ENCODE data around the gene CNOT6. TPM values are rescaled to one million over a fixed set of nuclear protein-coding genes. Genes with fewer than 3 reads are reported as not detected.

The CNOT6 gene
- total and polyA plus RNA-seq, 10 of the 15 experiments (the other 5 are each of a cell fraction or from before 2014, with no cell fraction given), result 3.8 to 22.1 (median 12.1) TPM

DNA sequence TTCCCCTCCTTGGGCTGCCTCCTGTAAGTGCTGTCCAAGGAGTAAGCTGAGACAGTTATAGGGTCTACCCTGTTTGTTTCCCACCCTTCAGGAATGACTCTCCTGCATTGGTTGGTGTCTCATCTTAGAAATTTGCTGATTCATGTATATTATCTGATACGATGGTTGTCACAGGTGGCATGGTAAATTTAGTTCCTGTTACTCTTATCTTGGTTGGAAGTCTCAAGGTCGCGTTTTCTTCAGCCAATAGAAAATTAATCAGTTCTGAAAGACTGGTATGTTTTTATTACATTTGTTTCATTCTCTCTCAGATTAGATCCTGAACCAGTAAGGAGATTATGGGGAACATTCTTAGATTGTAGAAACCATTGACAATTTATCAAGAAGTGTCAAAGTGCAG lies 54.4 kb downstream of the CNOT6 start:
- WGBS (ENCODE audit: insufficient coverage, insufficient replicate concordance, low lambda C conversion rate, missing lambda C conversion rate), result 95% methylated on average over 3 of the region's 3 CpGs
- no peak overlapping the region; the same call in 1 of the 2 replicates for H3K27ac ChIP-seq (ENCODE audit: control insufficient read depth, insufficient read depth)
- no peak for TF ChIP-seq RAD21 (IDR thresholded peaks at IDR 0.05; ENCODE audit: insufficient read depth, low read depth, low read length)
- TF ChIP-seq CHD4 (IDR thresholded peaks at IDR 0.05), result no peak
- TF ChIP-seq CREM (IDR thresholded peaks at IDR 0.05; ENCODE audit: low read depth), result no peak
- no peak for TF ChIP-seq FOXK2 (IDR thresholded peaks at IDR 0.05)
- ATAC-seq (no peak), DNase-seq (ENCODE audit: low read depth, low spot score) (no peak), FAIRE-seq (no peak)
- ChIA-PET SMC1A (ENCODE audit: uncharacterized antibody, unreplicated experiment) (no interaction called here), RAD21 (ENCODE audit: unreplicated experiment) (no interaction called here), POLR2A (no interaction called here), CTCF (interaction anchor here (0.7 kb wide), 1 partner anchor 220 kb away, joined by 3 read pairs; no protein-coding TSS in a partner anchor)
- in situ Hi-C loops (cut with MboI) (no loop called here), intact Hi-C loops (cut with micrococcal nuclease; ENCODE audit: unreplicated experiment) (no loop called here)
- H2AFZ ChIP-seq (ENCODE audit: control insufficient read depth, low read depth, low read length), result no peak overlapping the region
- H3K36me3 ChIP-seq (ENCODE audit: control insufficient read depth in 2 of 2, insufficient read depth in 2 of 2, low read length in 1 of 2), result peaks cover 0 to 9% of the 10 kb centered on the region in 2 experiments; a peak in 2 of 4 replicates
- H3K4me2 ChIP-seq (ENCODE audit: control insufficient read depth, insufficient read depth), result no peak overlapping the region
- H3K9ac ChIP-seq (ENCODE audit: control insufficient read depth, insufficient read depth, low read length), result no peak overlapping the region
- no peaks in the 10 kb centered on the region for H3K27me3 ChIP-seq (replicated peaks in 1 of 2; ENCODE audit: control insufficient read depth in 2 of 2, insufficient read depth in 2 of 2, low read length in 1 of 2)
- no TSS peak for BruUV-seq (replicated peaks)
- H3K9me3 ChIP-seq (replicated peaks; ENCODE audit: control insufficient read depth, insufficient read depth, low read length), result no peaks in the 10 kb centered on the region; the same call in 2 of the 3 replicates
- peaks cover 9% of the 10 kb centered on the region for H3K79me2 ChIP-seq (ENCODE audit: control insufficient read depth, insufficient read depth, low read length)
- no peaks in the 10 kb centered on the region for H3K4me1 ChIP-seq (ENCODE audit: control insufficient read depth, insufficient read depth, low read length)
- no peaks in the 10 kb centered on the region for H4K20me1 ChIP-seq (ENCODE audit: control insufficient read depth, insufficient read depth)
- no peak overlapping the region for H3K4me3 ChIP-seq

DNA sequence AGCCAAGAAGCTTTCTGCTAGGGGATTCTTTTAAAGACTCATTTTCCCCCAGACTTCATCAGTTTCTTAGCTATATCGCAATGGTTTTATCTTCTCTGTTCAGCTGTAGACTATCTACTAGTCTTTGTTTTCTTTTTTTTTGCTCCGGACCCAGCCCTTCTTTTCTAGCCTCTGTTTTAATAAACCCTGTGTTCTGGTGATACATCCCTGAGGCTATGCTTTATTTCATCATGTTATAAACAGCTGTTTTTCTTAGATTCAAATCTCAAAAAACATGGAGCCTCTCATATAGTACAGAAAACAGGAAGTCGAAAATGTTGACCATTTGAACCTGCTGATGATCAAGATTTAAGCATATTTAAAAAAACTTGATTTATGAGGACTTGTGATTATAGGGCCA lies 59.4 kb downstream of the CNOT6 start:
- H3K4me1 ChIP-seq (ENCODE audit: control insufficient read depth, insufficient read depth, low read length), result no peaks in the 10 kb centered on the region
- in situ Hi-C loops (cut with MboI) (no loop called here), intact Hi-C loops (cut with micrococcal nuclease; ENCODE audit: unreplicated experiment) (no loop called here)
- no peaks in the 10 kb centered on the region; the same call in 1 of the 2 replicates for H3K79me2 ChIP-seq (ENCODE audit: control insufficient read depth, insufficient read depth, low read length)
- ChIA-PET POLR2A (interaction anchor here (0.6 kb wide), 1 partner anchor 635 kb away, joined by 3 read pairs; no protein-coding TSS in a partner anchor), CTCF (interaction anchor here (1.1 kb wide), 1 partner anchor 9 kb away, joined by 4 read pairs; no protein-coding TSS in a partner anchor), RAD21 (ENCODE audit: unreplicated experiment) (interaction anchor here (0.7 kb wide), 1 partner anchor 278 kb away, joined by 3 read pairs; no protein-coding TSS in a partner anchor), SMC1A (ENCODE audit: uncharacterized antibody, unreplicated experiment) (interaction anchor here (0.6 to 0.7 kb wide), 2 partner anchors 14 to 17 kb away, joined by 3 read pairs; no protein-coding TSS in a partner anchor)
- BruUV-seq (replicated peaks), result no TSS peak
- H4K20me1 ChIP-seq (ENCODE audit: control insufficient read depth, insufficient read depth), result no peaks in the 10 kb centered on the region
- no peak overlapping the region for H3K4me3 ChIP-seq
- H2AFZ ChIP-seq (ENCODE audit: control insufficient read depth, low read depth, low read length), result no peak overlapping the region
- H3K9ac ChIP-seq (ENCODE audit: control insufficient read depth, insufficient read depth, low read length), result no peak overlapping the region
- H3K36me3 ChIP-seq (ENCODE audit: control insufficient read depth in 2 of 2, insufficient read depth in 2 of 2, low read length in 1 of 2), result peaks cover 2 to 14% of the 10 kb centered on the region in 2 experiments; a peak in 2 of 4 replicates
- DNase-seq (ENCODE audit: low read depth, low spot score) (no peak), ATAC-seq (no peak), FAIRE-seq (no peak)
- no peak overlapping the region for H3K27ac ChIP-seq (ENCODE audit: control insufficient read depth, insufficient read depth)
- H3K9me3 ChIP-seq (replicated peaks; ENCODE audit: control insufficient read depth, insufficient read depth, low read length), result no peaks in the 10 kb centered on the region
- WGBS (ENCODE audit: insufficient coverage, insufficient replicate concordance, low lambda C conversion rate, missing lambda C conversion rate), result 85% methylated on average over 3 of the region's 3 CpGs
- H3K4me2 ChIP-seq (ENCODE audit: control insufficient read depth, insufficient read depth), result no peak overlapping the region
- H3K27me3 ChIP-seq (replicated peaks in 1 of 2; ENCODE audit: control insufficient read depth in 2 of 2, insufficient read depth in 2 of 2, low read length in 1 of 2), result no peaks in the 10 kb centered on the region
- TF ChIP-seq ASH2L (IDR thresholded peaks at IDR 0.05; ENCODE audit: borderline replicate concordance, low read depth) (no peak), IRF4 (IDR thresholded peaks at IDR 0.05; ENCODE audit: low read depth, low read length) (no peak), SREBF2 (IDR thresholded peaks at IDR 0.05; ENCODE audit: low read length) (no peak), SPI1 (IDR thresholded peaks at IDR 0.05; ENCODE audit: borderline replicate concordance, insufficient read depth, low read depth, low read length) (no peak), TARDBP (IDR thresholded peaks at IDR 0.05; ENCODE audit: borderline replicate concordance) (no peak), KAT2A (conservative IDR thresholded peaks at IDR 0.05; ENCODE audit: control insufficient read depth, low read depth, low read length) (no peak), PBX3 (IDR thresholded peaks at IDR 0.05; ENCODE audit: insufficient replicate concordance, low read depth, low read length) (no peak)
- TF ChIP-seq, protein P1, sequence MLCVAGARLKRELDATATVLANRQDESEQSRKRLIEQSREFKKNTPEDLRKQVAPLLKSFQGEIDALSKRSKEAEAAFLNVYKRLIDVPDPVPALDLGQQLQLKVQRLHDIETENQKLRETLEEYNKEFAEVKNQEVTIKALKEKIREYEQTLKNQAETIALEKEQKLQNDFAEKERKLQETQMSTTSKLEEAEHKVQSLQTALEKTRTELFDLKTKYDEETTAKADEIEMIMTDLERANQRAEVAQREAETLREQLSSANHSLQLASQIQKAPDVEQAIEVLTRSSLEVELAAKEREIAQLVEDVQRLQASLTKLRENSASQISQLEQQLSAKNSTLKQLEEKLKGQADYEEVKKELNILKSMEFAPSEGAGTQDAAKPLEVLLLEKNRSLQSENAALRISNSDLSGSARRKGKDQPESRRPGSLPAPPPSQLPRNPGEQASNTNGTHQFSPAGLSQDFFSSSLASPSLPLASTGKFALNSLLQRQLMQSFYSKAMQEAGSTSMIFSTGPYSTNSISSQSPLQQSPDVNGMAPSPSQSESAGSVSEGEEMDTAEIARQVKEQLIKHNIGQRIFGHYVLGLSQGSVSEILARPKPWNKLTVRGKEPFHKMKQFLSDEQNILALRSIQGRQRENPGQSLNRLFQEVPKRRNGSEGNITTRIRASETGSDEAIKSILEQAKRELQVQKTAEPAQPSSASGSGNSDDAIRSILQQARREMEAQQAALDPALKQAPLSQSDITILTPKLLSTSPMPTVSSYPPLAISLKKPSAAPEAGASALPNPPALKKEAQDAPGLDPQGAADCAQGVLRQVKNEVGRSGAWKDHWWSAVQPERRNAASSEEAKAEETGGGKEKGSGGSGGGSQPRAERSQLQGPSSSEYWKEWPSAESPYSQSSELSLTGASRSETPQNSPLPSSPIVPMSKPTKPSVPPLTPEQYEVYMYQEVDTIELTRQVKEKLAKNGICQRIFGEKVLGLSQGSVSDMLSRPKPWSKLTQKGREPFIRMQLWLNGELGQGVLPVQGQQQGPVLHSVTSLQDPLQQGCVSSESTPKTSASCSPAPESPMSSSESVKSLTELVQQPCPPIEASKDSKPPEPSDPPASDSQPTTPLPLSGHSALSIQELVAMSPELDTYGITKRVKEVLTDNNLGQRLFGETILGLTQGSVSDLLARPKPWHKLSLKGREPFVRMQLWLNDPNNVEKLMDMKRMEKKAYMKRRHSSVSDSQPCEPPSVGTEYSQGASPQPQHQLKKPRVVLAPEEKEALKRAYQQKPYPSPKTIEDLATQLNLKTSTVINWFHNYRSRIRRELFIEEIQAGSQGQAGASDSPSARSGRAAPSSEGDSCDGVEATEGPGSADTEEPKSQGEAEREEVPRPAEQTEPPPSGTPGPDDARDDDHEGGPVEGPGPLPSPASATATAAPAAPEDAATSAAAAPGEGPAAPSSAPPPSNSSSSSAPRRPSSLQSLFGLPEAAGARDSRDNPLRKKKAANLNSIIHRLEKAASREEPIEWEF (IDR thresholded peaks at IDR 0.05; ENCODE audit: insufficient replicate concordance, low read depth, low read length), result no peak

All from GM12878 (cell line).